Nephron (organoid): ENCODE results near the gene IDI2.
A peak's percentile ranks its signal among the peaks of the same experiment; 100 is the strongest.

Source experiments
- H3K27ac Mint-ChIP-seq, 3 experiments: 2 replicates each; pipeline ENCODE4 v1.8.0; 2020; ENCODE audit warnings: mixed read lengths in 3 of 3, mild to moderate bottlenecking in 2 of 3, moderate library complexity in 1 of 3
- H3K27me3 Mint-ChIP-seq: 2 replicates; pipeline ENCODE4 v1.8.0; 2021; ENCODE audit warnings: low read depth, mild to moderate bottlenecking, moderate library complexity, mixed read lengths
- H3K36me3 Mint-ChIP-seq: 2 replicates; pipeline ENCODE4 v1.8.0; 2020; ENCODE audit warnings: low read depth, mixed read lengths
- H3K4me1 Mint-ChIP-seq: 2 replicates; pipeline ENCODE4 v1.8.0; 2020; ENCODE audit warnings: mixed read lengths
- H3K4me3 Mint-ChIP-seq, 3 experiments: 2 replicates each; pipeline ENCODE4 v1.8.0; 2020; ENCODE audit warnings: mild to moderate bottlenecking in 3 of 3, mixed read lengths in 3 of 3, moderate library complexity in 2 of 3
- H3K9me3 Mint-ChIP-seq: 2 replicates; pipeline ENCODE4 v1.8.0; 2020; ENCODE audit warnings: mixed read lengths
- TF ChIP-seq, protein P1 (sequence below), 3 experiments: fragments of 200-600 bp; sonication (generic); IDR thresholded peaks; one replicate each; pipeline ENCODE4 v1.5.0; 2021; ENCODE audit warnings: antibody characterized with exemption in 3 of 3; ENCODE audit not compliant: unreplicated experiment in 3 of 3

Gene IDI2

DNA sequence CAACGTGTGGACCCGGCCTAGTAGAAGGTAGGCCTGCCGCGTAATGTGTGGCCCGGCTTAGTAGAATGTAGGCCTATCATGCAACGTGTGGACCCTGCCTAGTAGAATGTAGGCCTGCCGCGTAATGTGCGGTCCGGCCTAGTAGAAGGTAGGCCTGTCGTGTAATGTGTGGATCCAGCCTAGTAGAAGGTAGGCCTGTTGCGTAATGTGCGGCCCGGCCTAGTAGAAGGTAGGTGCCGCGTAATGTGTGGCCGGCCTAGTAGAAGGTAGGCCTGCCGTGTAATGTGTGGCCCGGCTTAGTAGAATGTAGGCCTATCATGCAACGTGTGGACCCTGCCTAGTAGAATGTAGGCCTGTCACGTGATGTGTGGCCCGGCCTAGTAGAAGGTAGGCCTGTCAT is 49.3 kb downstream of the IDI2 start:
- Mint-ChIP-seq H3K27me3 (peaks cover 3% of the 10 kb centered on the region), H3K4me1 (peaks cover 4% of the 10 kb centered on the region), H3K36me3 (peaks cover 35% of the 10 kb centered on the region), H3K27ac (no peak overlapping the region), H3K9me3 (peaks cover 44% of the 10 kb centered on the region), H3K4me3 (no peak overlapping the region)
- TF ChIP-seq, protein P1, sequence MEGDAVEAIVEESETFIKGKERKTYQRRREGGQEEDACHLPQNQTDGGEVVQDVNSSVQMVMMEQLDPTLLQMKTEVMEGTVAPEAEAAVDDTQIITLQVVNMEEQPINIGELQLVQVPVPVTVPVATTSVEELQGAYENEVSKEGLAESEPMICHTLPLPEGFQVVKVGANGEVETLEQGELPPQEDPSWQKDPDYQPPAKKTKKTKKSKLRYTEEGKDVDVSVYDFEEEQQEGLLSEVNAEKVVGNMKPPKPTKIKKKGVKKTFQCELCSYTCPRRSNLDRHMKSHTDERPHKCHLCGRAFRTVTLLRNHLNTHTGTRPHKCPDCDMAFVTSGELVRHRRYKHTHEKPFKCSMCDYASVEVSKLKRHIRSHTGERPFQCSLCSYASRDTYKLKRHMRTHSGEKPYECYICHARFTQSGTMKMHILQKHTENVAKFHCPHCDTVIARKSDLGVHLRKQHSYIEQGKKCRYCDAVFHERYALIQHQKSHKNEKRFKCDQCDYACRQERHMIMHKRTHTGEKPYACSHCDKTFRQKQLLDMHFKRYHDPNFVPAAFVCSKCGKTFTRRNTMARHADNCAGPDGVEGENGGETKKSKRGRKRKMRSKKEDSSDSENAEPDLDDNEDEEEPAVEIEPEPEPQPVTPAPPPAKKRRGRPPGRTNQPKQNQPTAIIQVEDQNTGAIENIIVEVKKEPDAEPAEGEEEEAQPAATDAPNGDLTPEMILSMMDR (IDR thresholded peaks at IDR 0.05; ENCODE audit: unreplicated experiment in 3 of 3), result no peak

DNA sequence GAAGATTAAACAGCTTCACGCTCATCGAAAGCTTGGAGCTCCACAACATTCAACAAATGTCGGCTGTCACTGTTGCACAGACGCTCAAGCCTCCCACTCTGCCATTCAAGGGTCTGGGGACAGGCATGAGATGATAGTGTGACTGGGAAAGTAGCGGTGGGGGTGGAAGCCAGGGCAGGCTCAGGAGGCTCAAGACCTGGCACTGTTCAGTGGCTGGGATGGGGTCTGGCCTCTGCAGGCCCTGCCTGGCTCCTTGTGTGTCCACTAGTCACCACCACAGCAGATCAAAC is 50.9 kb downstream of the IDI2 start:
- TF ChIP-seq, protein P1 (IDR thresholded peaks at IDR 0.05; ENCODE audit: unreplicated experiment in 3 of 3), result no peak
- no peak overlapping the region for H3K4me3 Mint-ChIP-seq
- H3K27me3 Mint-ChIP-seq, result peaks cover 3% of the 10 kb centered on the region
- H3K4me1 Mint-ChIP-seq, result peaks cover 18% of the 10 kb centered on the region
- no peak overlapping the region for H3K27ac Mint-ChIP-seq
- peaks cover 24% of the 10 kb centered on the region for H3K36me3 Mint-ChIP-seq
- H3K9me3 Mint-ChIP-seq, result peaks cover 32% of the 10 kb centered on the region

DNA sequence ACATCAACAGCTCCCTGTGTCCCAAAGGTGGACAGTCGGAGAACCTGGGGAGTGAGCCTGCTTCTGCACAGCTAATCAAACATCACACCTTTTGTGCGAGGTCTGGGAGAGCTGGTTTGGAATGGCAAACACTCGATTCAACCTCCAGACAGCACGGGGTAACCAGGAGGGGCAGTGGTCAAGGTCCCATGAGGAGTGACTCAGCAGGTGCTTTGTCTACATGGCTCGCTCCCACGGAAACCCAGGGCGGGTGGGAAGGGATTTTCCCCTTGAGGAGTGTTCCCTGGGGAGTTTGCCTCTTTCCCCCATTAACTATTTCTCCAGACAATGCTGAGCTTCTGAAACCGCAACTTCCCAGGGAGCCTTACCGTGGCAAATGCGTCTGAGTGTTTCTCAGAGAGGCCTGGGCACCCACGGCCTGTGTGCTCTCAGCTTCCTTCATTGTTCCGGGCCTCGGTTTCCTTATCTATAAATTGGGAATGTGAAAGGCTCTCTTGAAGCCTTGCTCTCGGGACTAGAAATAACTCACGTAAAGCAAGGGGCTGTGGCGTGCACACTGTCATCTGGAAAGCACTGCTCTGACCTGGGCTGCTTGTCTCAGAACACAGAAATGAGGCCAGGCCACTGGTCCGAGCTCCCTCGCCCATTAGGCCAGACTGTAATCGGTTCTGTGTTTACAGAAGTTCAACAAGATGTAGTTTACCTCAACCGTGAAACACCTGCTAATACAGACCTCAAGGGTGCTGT is 51.4 kb downstream of the IDI2 start:
- Mint-ChIP-seq H3K27ac (no peak overlapping the region), H3K4me1 (peaks cover 20% of the 10 kb centered on the region), H3K36me3 (peaks cover 20% of the 10 kb centered on the region), H3K4me3 (no peak overlapping the region), H3K9me3 (peaks cover 27% of the 10 kb centered on the region), H3K27me3 (peaks cover 3% of the 10 kb centered on the region)
- TF ChIP-seq, protein P1 (IDR thresholded peaks at IDR 0.05; ENCODE audit: unreplicated experiment in 3 of 3), result no peak

DNA sequence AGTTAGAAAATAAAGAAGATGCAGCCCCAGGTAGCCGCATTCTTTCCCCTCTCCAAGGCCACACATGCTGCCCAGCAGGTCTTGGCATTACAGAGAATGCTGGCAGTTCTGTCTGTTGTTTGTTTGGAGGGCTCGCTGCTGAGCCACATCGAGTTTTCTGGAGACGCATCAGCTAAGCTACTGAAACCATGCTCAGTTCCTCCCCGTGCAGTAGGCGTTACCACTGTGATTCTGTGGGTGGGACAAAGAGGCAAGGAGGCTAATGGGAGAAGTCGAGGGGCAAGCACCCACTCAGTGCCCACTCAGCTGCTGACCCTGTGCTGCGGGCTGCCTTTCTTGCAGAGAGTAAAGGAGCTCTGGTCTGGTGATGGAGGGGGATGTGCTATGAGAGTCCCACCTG is 52.9 kb downstream of the IDI2 start:
- Mint-ChIP-seq H3K36me3 (peaks cover 9% of the 10 kb centered on the region), H3K27ac (peak overlapping the region in 1 of 3 experiments; percentile 29), H3K4me3 (no peak overlapping the region), H3K4me1 (peaks cover 20% of the 10 kb centered on the region), H3K27me3 (peaks cover 4% of the 10 kb centered on the region), H3K9me3 (peaks cover 16% of the 10 kb centered on the region)
- TF ChIP-seq, protein P1 (IDR thresholded peaks at IDR 0.05; ENCODE audit: unreplicated experiment in 3 of 3), result no peak

DNA sequence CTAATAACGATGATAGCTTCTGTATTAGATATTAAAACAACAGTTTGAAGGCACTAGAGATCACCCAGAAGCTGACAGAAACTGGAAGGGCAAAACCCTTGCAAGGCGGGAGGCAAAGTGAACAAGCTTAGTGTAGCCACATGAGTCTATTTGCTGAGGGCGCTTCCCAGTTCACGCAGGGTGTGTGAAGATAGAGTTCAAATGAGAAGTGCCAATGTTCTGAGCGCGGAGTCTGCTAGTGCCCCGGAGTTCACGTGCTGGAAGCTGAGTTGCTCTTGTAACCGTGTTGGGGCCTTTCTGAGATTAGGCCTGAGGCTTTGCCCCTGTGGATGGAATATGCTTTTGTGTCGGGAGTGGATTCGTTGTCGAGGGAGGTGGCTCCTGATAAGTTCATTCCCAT is 54.0 kb downstream of the IDI2 start:
- H3K36me3 Mint-ChIP-seq, result peaks cover 6% of the 10 kb centered on the region
- TF ChIP-seq, protein P1 (IDR thresholded peaks at IDR 0.05; ENCODE audit: unreplicated experiment in 3 of 3), result no peak
- no peak overlapping the region for H3K4me3 Mint-ChIP-seq

DNA sequence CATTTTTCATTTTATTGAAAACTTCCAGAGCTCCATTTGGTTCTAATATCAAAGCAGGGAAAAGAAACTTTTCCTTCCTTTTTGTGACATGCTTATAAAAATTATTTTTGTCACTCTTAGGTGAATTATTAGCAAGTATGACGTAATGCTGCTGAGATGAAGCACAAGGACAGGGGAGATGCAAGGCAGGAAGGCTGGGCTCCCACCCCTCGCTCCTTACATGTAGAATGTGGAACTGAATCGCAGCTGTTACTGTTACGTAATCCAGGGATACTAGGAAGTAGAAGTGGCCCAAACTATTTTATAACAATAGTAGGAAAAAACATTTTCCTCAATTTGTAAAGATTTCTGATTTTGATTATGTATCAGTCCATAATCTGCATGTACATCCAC is 54.5 kb downstream of the IDI2 start:
- peaks cover 10% of the 10 kb centered on the region for H3K27me3 Mint-ChIP-seq
- H3K27ac Mint-ChIP-seq, result peak overlapping the region in 2 of 3 experiments; percentile 15 to 86
- no peak overlapping the region for H3K4me3 Mint-ChIP-seq
- TF ChIP-seq, protein P1 (IDR thresholded peaks at IDR 0.05; ENCODE audit: unreplicated experiment in 3 of 3), result no peak
- H3K9me3 Mint-ChIP-seq, result peaks cover 9% of the 10 kb centered on the region
- H3K4me1 Mint-ChIP-seq, result peaks cover 20% of the 10 kb centered on the region
- peaks cover 1% of the 10 kb centered on the region for H3K36me3 Mint-ChIP-seq

More for the DNA sequence above, 54.0 kb downstream of the IDI2 start:
- peaks cover 13% of the 10 kb centered on the region for H3K9me3 Mint-ChIP-seq
- H3K27ac Mint-ChIP-seq, result peak overlapping the region in 2 of 3 experiments; percentile 15 to 86
- H3K27me3 Mint-ChIP-seq, result peaks cover 10% of the 10 kb centered on the region
- peaks cover 20% of the 10 kb centered on the region for H3K4me1 Mint-ChIP-seq
